Posterior vena cava (tissue), 2 donors: ENCODE measurements around the gene SLC16A11. TPM values are rescaled to one million over a fixed set of nuclear protein-coding genes. Genes with fewer than 3 reads are reported as not detected.

Experiments used
- DNase-seq: peaks from one replicate; pipeline ENCODE4 v3.0.0-alpha.2; 2020; ENCODE audit warnings: low spot score
- intact Hi-C, 2 donors: fragments of 100-400 bp; cut with DNase I; formaldehyde crosslinking; loops; one replicate each; pipeline versions ENCODE4 v1.14.1 to v1.14.2; 2022 to 2023
- total RNA-seq, 2 donors: library from RNA; stranded (reverse); fragmentation: NEBNext Ultra II Directional; extraction: Animal tissue kit (Norgen Biotek cat#: 25700); gene quantifications; one replicate each; pipeline ENCODE4 v1.2.1, GENCODE V29; 2021
- donor health status: DM: yes; HTN: yes; CAD: no.
- donor health status: DM: yes; HTN: yes; CAD: no.

The SLC16A11 gene
- total RNA-seq, 2 donors from 2014 or later: 0.52 to 1.3 TPM

- peak; percentile 97 for DNase-seq
- intact Hi-C loops: no loop called here
These were observed 8.1 kb downstream of the SLC16A11 start, which contains the start of gene SLC16A13 for GRCh38 chr17:7035591-7036368. Gene SLC16A13 (plus strand): TSS chr17:7036015. CDS start chr17:7036383, 368 bp downstream.

- DNase-seq: no peak
- intact Hi-C loops: no loop called here
These were observed 8.8 kb downstream of the SLC16A11 start for GRCh38 chr17:7034955-7035590.

- DNase-seq: no peak
- intact Hi-C loops: no loop called here
These were observed 14.2 kb downstream of the SLC16A11 start for GRCh38 chr17:7029659-7030058.

GRCh38 chr17:7029096-7029495, 14.8 kb downstream of the SLC16A11 start:
- no peak for DNase-seq
- intact Hi-C loops: no loop called here

GRCh38 chr17:7027335-7027734, 16.6 kb downstream of the SLC16A11 start:
- DNase-seq: no peak
- intact Hi-C loops: no loop called here

- intact Hi-C loops: no loop called here
- peak; percentile 75 for DNase-seq
These were observed 17.3 kb downstream of the SLC16A11 start for GRCh38 chr17:7026471-7027115.

GRCh38 chr17:7025245-7025644, 18.6 kb downstream of the SLC16A11 start:
- intact Hi-C loops: no loop called here
- DNase-seq: peak; percentile 30

- DNase-seq: peak; percentile 76
- intact Hi-C loops: no loop called here
These were observed 19.5 kb downstream of the SLC16A11 start for GRCh38 chr17:7024402-7024785.

GRCh38 chr17:7023576-7024401, 20.1 kb downstream of the SLC16A11 start:
- peak; percentile 98 for DNase-seq
- intact Hi-C loops: no loop called here

- intact Hi-C loops: no loop called here
- DNase-seq: peak; percentile 83
These were observed 20.9 kb downstream of the SLC16A11 start, which contains the start of gene BCL6B for GRCh38 chr17:7022781-7023571. Gene BCL6B (plus strand): TSS chr17:7023050. CDS start chr17:7023672, 622 bp downstream.

- intact Hi-C loops: no loop called here
- DNase-seq: peak; percentile 96
These were observed 21.7 kb downstream of the SLC16A11 start for GRCh38 chr17:7021993-7022778.

- intact Hi-C loops: no loop called here
- peak; percentile 49 for DNase-seq
These were observed 22.8 kb downstream of the SLC16A11 start for GRCh38 chr17:7020894-7021664.

- intact Hi-C loops: no loop called here
- DNase-seq: peak; percentile 81
These were observed 23.9 kb downstream of the SLC16A11 start for GRCh38 chr17:7019839-7020519.

- peak; percentile 74 for DNase-seq
- intact Hi-C loops: no loop called here
These were observed 24.5 kb downstream of the SLC16A11 start for GRCh38 chr17:7019367-7019766.

GRCh38 chr17:7018331-7018964, 25.4 kb downstream of the SLC16A11 start:
- DNase-seq: peak; percentile 93
- intact Hi-C loops: no loop called here

- peak; percentile 78 for DNase-seq
- intact Hi-C loops: no loop called here
These were observed 26.1 kb downstream of the SLC16A11 start for GRCh38 chr17:7017827-7018200.
